HG02623 (cell line): ENCODE results near the gene PMAIP1.
"Not testable (repeated sequence)": the region's sequence is repeated elsewhere in the genome, so short reads cannot be mapped to it uniquely, and the experiment has no call there.

Experiments
- ATAC-seq: cut with Tn5 transposase; IDR thresholded peaks from one replicate; pipeline ENCODE4 v1.9.1; 2021; ENCODE audit warnings: moderate library complexity; ENCODE audit not compliant: unreplicated experiment

Gene PMAIP1

GRCh38 chr18:59881728-59882656 lies 17.8 kb upstream of the PMAIP1 start:
- ATAC-seq: peak; percentile 24

GRCh38 chr18:59884351-59884750 lies 15.4 kb upstream of the PMAIP1 start:
- ATAC-seq: no peak

DNA sequence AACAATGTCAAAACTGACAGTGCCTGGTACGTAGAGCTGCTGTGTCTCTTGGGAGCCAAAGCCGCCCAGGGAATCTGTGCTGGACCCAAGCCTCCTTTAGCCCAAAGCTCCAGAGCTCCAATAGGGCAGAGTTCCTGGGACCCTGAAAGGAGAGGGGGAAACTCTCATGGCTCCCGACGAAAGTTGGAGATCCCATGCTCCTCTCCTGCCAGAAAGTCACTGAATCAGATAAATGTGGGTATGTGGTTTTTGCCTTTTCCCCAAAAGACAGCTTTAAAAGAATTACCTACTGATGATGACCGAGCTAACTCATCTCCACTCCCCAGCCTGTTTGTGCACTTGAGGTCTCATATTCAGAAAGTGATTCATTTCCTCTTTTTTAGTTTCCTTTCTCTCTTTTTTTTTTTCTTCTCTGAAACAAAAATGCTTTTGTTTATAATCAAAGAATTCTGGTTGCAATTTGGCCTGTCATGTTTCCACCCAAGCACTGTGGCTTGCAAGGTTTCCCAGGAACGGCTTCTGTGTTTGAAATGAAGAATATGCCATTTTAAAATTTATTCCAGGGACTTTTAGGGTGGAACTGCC lies 14.1 kb upstream of the PMAIP1 start:
- peak; percentile 80 for ATAC-seq

DNA sequence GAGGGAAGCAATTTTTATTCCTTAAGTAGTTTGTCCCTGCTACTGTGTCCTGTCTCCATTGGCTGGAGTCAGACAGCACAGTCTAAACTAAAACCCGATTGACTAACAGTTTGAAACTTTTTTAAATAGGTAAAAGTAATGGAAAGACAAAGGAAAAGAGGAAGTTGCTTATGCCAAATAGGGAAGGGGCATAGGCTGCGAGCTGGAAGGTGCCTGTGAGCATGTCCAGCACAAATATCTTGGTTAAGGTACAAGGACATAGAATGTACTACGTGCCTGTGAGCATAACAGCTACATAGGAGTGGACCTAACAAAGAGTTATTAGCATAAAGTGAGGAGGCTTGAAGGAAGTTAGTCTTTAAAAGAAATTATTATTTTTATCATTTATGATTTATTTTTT lies 13.4 kb upstream of the PMAIP1 start:
- not testable (repeated sequence) for ATAC-seq

GRCh38 chr18:59892123-59892522 lies 7.7 kb upstream of the PMAIP1 start:
- no peak for ATAC-seq

DNA sequence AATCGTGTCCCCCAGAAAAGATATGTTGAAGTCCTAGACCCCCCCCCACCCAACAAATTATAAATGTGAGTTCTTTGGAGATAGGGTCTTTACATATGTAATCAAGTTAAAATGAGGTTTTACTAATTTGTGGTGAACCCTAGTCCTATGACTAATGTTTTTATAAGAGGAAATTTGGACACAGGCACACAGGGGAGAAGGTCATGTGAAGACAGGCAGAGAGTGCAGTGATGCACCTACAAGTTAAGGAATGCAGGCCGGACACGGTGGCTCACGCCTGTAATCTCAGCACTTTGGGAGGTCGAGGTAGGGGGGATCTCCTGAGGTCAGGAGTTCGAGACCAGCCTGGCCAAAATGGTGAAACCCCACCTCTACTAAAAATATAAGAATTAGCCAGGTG lies 5.8 kb upstream of the PMAIP1 start:
- ATAC-seq: no peak

- no peak for ATAC-seq
Measured at GRCh38 chr18:59897321-59897954, 2.4 kb upstream of the PMAIP1 start.

DNA sequence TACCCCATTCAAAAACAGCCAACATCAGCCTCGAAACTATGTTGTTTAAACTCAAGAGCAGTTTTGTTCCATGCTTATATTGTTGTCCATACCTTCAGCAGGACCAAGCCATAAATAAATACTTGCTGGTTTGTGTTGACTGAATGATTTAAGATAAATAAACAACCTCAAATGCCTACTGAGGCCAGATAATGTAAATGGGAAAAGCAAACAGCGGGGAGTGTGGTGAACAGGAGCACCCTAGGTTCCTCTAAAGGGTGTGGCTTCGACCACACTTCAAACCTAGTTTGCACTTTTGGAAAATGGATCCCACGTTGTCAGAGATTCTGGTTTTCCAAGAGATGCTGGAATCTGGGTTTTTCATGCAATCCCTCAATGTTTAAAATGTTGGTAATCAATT lies 1.7 kb upstream of the PMAIP1 start:
- no peak for ATAC-seq

DNA sequence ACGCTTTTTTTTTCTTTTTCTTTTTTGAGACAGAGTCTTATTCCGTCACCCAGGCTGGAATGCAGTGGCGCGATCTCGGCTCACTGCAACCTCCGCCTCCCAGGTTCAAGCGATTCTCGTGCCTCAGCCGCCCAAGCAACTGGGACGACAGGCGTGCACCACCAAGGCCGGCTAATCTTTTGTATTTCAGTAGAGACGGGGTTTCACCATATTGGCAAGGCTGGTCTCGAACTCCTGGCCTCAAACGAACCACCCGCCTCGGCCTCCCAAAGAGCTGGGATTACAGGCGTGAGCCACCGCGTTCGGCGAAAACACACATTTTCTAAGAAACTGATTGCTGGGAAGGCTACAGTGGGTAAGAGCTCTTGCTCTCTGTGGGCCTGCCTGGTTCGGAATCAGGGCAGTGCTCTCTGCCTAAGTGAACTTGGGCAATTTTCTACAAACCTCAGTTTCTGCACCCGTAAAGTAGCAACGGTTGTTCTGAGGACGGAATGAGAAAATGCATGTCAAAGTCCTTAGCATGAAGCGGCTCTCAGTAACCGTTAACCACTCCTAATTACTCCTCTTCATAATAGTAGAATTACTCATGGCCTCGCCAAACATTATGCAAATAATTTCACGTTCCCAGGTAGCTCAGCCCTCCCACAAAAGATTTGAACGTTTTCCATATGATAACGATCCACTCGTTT lies 1.0 kb upstream of the PMAIP1 start:
- ATAC-seq: no peak

GRCh38 chr18:59900222-59901128 lies 679 bp downstream of the PMAIP1 start:
- peak; percentile 28 for ATAC-seq

DNA sequence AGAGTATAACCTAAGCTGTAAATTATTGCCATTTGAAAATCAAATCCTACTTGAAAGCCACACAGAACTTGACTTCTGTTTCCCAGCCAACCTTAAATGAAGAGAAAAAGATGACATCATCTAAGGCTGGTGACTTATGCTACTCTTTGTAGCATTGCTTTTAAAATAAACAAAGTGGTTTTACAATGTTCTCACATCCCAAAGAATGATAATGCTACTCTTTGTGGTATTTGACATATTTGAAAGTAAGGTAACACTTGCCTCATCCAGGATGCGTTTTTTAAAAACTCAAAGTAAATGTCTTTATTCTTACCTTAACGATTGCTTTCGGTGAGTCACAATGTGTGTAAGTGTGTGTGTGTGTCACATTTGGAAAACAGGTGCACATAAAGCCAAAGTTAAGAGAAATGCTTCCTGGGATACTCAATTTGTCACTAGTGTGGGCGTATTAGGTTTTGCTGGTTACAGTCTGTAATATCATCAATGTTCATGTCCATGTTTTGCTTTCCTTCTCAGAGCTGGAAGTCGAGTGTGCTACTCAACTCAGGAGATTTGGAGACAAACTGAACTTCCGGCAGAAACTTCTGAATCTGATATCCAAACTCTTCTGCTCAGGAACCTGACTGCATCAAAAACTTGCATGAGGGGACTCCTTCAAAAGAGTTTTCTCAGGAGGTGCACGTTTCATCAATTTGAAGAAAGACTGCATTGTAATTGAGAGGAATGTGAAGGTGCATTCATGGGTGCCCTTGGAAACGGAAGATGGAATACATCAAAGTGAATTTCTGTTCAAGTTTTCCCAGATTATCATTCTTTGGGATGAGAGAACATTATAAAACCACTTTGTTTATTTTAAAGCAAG lies 2.6 kb downstream of the PMAIP1 start:
- ATAC-seq: no peak

DNA sequence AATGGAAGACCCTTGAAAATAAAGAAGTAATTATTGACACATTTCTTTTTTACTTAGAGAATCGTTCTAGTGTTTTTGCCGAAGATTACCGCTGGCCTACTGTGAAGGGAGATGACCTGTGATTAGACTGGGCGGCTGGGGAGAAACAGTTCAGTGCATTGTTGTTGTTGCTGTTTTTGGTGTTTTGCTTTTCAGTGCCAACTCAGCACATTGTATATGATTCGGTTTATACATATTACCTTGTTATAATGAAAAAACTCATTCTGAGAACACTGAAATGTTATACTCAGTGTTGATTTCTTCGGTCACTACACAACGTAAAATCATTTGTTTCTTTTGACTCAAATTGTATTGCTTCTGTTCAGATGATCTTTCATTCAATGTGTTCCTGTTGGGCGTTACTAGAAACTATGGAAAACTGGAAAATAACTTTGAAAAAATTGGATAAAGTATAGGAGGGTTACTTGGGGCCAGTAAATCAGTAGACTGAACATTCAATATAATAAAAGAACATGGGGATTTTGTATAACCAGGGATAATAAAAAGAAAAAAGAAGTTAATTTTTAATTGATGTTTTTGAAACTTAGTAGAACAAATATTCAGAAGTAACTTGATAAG lies 3.3 kb downstream of the PMAIP1 start:
- ATAC-seq: no peak

DNA sequence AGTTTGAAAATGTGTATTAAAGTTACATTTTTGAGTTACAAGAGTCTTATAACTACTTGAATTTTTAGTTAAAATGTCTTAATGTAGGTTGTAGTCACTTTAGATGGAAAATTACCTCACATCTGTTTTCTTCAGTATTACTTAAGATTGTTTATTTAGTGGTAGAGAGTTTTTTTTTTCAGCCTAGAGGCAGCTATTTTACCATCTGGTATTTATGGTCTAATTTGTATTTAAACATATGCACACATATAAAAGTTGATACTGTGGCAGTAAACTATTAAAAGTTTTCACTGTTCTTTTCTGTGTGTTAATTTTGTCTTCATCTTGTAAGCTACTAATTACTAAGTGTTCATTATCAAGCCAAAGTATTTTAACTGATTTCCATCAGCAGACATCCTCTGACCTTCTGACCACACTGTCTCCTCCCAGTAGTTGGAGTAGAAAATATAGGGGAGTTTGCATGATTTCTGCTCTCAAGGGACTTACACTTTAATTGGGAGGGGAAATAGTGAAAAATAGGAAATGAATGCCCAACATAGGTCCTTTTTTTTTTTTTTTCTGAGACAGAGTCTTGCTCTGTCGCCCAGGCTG lies 4.3 kb downstream of the PMAIP1 start:
- no peak for ATAC-seq

DNA sequence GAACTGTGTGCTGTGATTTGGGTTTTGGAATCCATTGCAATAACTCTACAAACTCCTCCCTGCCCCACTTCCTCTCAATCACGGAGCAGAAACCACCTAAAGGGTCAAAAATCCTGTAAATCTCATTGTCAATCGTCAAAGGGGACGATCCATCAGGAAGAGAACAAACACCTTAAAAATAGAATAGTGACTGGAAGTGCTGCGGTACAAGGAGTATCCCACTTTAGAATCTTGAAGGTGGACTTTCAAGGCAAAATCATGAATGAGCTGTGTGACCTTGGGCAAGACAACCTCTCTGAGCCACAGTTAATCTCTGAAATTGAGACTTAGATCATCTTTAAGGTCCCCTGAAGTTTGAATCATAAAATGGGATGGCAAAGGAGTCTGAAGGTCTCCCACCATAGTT lies 5.9 kb downstream of the PMAIP1 start:
- ATAC-seq: no peak

GRCh38 chr18:59906203-59906602 lies 6.4 kb downstream of the PMAIP1 start:
- no peak for ATAC-seq

DNA sequence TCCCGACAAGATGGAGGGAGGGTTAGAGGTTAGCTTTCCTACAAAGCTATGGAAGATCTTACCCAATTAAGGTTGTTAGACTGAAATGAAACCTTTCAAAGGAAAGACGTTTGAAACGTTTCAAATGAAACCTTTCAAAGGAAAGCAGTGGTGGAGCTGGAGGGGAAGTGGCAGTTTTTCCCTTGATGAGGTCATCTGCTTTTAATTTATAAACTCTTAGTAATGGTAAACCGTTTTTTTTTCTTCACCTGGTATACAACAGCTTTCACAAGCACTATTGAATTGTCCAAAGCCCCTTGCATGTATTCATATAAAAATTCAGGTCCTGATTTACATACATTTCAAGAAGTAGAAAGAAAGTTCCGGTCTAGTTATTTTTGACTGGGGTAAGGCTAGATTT lies 7.4 kb downstream of the PMAIP1 start:
- ATAC-seq: no peak

GRCh38 chr18:59907660-59908059 lies 7.9 kb downstream of the PMAIP1 start:
- ATAC-seq: no peak

DNA sequence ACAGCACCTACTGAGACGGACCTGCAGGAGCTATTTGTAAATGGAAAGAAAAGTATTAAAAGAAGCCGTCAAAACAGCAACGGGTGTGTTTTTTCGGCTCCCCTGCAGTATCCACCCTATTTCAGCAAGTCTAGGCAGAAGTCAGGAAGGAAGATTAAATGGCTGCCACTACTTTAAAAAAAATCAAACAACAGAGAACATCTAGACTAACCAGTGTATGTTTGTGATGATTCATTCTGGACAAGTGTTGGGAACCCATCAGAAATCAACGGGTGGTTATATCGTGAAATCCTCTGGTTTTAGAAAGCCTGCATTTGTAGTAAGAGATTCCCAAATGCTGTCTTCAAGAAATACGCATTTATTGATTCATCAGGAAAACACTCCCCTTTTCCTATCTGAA lies 9.0 kb downstream of the PMAIP1 start:
- no peak for ATAC-seq
